GM19452 (cell line): Measurements from ENCODE around the gene ANAPC13.

ENCODE experiments used
- ATAC-seq: cut with Tn5 transposase; IDR thresholded peaks from one replicate; pipeline ENCODE4 v1.9.1; 2021; ENCODE audit not compliant: unreplicated experiment

Gene ANAPC13, protein sequence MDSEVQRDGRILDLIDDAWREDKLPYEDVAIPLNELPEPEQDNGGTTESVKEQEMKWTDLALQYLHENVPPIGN

DNA sequence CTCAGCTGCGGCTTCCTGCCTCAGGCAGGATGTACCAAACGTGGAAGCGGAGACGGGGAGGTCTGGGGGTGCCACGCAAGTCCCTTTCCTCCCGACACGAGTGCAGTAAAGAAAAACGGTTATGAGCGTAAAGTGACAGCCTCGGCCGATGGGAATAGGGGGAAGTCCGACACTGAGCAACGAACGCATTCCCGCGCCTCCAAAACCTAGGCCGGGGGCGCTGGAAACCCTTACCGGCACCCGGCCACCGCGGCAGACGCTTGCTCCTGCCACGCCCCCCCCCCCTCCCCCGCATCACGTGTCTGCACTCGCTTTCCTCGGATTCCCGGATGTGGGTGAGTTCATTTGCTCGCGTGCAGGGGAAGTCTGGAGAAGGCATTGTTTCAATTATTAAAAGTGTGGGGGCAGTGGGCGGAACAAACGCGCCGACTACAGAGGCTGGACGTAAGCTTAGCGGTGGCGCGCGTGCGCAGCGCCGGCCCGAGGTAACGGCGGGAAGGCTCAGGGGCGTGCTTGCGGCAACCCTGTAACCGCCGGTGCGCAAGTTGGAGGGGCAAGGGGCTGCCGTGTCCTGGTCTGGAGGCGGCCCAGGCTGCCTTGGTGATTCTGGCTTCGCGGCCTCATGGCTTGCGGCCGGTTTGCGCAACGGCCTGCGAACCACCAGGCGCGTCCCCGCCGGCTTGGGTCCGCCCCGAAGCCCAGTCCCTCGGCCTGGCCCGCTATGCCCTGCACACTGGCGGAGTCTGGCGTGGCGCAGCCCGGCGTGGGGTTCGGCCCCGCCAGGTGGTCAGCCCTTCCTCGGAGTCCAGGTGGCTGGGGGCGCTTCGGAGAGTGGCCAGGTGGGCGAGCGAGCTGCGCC, at the start of gene ANAPC13, which contains the start of gene CEP63:
TSS of gene ANAPC13 (minus strand) at position 268 of the 859 bp plus-strand sequence. CDS start 3,081 bp downstream, outside the sequence.
TSS of gene CEP63 (plus strand) at position 340 of the 859 bp plus-strand sequence. CDS start 9,264 bp downstream, outside the sequence.
- ATAC-seq: peak; percentile 75

DNA sequence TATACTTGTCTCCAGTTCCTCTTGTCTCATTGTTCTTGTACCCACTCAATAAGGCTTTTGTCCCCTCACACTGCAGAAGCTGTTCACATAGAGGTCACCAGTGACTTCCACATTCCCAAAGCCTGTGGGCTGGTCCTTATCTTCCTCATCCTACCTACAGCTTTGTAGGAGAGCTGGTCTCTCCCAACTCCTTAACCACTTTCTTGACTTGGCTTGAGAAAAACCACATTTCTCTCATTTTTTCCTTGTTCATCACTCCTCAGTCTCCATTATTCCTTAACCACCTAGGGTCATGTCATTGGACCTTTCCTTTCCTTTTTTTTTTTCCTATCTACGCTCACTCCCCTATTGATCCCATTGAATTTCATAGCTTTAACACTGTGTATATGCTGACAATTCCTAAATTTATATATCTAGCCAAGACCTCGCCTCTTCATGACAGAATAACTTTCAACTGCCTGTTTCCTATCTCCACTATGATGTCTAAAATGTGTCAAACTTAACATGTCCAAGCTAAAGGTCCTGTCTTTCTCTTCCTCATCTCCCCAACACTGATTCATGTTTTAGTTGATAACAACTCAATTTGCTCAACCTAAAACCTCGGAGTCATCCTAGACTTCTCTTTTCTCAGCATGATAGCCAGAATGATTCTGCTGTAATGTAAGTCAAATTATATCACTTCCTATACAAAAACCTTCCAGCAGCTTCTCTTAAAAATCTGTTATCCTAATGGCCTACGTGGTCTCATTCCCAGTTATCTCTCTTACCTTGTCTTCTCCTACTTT, 49.6 kb upstream of the ANAPC13 start:
- ATAC-seq: no peak

DNA sequence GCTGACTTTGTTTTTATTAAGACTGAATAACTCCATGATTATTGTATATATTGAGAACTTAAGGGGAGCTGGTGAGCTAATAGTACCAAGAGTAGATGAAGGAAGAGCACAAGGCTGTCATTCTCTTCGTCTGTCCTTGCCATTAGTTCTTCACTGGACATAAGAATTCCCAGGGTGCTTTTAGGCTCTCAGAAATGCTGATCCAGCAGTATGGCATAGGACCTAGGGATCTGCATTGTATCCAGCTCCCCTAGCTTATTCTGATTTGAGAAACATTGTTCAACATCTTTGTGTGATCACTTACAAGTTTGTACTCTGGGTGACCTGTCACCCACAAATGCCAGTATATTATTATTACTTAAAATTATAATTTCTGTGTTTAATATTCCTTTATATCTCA, 47.7 kb upstream of the ANAPC13 start:
- ATAC-seq: no peak

DNA sequence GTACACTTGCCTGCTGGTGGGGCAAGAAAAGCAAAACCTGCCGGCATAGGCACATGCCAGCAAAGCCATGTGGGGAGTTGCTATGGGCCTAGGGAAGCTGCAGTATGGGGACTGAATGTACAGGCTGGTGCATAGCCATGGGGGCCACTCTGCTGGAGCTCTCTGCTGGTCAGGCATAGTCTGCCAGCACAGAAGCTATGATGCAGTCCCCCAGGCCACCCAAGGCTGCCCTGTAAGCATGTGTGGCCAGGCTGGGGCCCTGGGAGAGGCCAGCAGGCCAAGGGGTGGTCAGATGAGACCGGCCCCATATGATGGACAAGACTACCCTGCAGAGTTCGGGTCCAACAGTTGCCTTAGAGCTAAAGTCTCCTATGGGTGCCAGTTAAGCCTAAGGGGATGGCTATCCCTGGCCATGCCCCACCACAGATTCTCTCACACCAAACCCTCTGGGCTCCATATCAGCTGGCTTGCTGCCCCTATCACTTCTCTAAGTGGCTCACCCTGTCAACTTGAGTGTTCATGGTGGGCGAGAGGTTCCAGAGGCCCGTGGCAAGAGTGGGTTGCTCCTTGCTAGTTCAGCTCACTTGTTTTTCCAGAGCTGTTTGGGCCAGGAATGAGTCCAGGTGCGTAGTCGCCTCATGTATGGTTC, 41.9 kb upstream of the ANAPC13 start:
- ATAC-seq: no peak

DNA sequence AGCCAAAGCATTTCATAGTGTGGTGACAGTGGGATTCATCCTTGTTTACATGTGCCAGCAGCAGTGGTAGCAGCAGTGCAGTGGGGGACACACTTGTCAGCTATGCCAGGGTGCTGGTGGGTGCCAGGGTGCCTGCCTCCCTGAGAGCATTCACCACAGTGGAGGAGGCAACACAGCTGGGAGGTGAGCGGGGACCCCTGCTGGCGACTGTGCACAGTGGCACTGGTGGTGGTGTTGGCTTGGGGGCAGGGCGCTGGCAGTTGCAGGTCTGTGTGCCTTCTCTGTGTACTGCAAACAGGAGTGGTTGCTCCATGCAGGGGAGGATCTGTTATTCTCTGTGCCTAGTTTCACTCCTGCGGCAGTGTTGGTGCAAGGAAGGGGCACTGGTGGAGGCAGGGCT, 41.3 kb upstream of the ANAPC13 start:
- ATAC-seq: no peak

DNA sequence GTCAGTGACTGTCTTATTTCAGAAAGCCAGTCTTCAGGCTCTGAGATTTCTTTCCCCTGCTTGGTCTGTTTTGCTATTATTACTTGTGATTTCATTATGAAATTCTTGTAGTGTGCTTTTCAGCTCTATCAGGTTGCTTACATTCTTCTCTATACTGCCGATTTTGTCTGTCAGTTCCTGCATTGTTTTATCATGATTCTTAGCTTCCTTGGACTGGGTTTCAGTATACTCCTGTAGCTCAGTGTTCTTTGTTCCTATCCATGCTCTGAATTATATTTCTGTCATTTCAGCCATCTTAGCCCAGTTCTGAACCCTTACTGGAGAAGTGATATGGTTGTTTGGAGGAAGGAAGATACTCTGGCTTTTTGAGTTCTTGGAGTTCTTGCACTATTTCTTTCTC, 40.5 kb upstream of the ANAPC13 start:
- no peak for ATAC-seq

DNA sequence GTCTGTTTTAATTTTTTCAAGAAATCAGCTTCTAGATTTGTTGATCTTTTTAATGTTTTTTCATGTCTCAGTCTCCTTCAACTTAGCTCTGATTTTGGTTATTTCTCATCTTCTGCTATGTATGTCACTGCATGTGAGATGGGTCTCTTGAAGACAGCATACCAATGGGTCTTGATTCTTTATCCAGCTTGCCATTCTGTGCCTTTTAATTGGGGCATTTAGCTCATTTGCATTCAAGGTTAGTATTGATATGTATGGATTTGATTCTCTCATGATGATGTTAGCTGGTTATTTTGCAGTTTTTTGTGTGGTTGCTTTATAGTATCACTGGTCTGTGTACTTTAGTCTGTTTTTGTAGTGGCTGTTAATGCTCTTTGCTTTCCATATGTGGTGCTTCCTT, 39.5 kb upstream of the ANAPC13 start:
- ATAC-seq: no peak

DNA sequence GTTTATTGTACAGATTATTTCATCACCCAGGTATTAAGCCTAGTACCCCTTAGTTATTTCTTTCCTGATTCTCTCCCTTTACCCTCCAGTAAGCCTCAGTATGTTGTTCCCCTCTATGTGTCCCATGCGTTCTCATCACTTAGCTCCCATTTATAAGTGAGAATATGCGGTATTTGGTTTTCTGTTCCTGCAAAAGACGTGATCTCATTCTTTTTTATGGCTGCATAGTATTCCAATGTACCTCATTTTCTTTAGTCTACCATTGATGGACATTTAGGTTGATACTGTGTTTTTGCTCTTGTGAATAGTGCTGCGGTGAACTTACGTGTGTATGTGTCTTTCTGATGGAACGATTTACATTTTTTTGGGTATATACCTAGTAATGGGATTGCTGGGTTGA, 36.8 kb upstream of the ANAPC13 start:
- no peak for ATAC-seq

DNA sequence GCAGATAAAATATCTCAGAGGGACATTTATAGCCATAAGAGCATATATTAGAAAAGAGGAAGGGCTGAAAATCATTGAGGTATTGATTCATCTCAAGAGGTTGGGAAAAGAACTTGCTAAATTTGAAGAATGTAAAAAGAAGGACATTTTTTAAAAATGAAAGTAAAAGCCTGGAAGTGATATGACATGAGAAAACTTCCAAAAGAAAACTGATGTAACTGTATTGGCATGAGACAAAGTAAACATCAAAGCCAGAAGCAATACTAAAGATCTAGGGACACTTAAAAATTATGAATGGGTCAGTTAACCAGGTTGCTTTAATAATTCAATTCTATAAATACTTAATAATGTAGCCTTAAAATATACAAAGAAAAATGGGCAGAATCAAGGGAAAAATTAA, 32.0 kb upstream of the ANAPC13 start:
- no peak for ATAC-seq

DNA sequence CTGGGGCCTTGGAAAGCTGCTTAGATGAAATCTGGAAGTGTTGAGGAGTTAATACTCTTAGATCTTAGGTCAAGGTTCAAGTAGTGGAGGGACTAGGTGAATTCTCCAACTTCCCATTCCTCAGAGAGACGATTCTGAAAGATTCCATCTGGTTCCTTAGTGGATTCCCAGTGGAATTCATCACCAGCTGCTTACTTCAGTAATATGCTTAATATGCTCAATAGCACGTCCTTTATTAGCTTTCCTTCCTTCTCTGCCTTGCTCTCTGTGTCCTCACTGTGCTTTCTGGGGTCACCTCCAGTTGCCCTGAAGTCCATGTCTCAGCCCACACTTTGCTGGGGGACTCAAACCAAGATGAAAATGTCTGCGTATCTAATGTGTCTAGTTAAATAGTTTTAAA, 31.1 kb upstream of the ANAPC13 start:
- ATAC-seq: no peak

DNA sequence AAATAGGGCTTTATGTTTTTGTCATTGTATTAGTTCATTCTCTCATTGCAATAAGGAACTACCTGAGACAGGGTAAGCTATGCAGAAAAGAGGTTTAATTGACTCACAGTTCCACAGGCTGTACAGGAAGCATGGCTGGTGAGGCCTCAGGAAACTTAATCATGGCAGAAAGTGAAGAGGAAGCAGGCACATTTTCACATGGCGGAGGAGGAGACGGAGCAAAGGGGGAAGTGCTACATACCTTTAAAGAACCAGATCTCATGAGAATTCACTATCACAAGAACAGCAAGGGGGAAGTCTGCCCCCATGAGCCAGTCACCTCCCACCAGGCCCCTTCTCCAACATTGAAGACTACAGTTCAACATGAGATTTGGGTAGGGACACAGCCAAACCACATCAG, 25.7 kb upstream of the ANAPC13 start:
- ATAC-seq: no peak

DNA sequence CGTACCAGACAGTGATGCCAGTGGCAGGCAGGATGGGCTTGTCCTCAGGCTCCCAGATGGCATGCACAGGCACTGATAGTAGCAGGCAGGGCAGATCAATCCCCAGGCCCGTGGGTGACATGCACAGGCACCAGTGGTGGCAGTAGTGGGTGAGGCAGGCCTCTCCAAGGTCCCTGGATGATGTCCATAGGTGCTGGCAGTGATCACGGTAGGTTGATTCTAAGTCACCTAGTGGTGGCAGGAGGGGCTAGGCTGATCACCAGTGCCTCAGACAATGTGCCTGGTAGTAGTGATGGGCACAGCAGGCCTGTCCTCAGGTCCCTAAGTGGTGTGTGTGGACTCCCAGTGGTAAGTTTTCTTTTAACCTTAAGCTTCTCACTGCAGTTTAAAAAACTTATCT, 19.7 kb upstream of the ANAPC13 start:
- ATAC-seq: no peak

DNA sequence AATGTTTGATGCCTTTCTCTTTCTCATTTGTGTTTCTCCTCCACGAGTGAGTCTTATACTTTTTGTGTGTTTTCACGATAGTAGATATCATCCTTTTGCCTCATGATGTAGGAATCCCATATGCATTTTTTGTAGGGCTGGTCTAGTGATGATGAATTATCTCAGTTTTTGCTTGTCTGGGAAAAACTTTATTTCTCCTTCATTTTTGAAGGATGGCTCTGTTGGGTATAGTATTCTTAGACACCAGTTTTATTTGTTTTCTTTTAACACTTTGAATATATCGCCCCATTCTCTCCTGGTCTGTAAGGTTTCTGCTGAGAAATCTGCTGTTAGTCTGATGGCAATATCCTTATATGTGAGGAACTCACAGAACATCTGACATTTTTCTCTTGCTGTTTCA, 18.3 kb upstream of the ANAPC13 start:
- ATAC-seq: no peak

DNA sequence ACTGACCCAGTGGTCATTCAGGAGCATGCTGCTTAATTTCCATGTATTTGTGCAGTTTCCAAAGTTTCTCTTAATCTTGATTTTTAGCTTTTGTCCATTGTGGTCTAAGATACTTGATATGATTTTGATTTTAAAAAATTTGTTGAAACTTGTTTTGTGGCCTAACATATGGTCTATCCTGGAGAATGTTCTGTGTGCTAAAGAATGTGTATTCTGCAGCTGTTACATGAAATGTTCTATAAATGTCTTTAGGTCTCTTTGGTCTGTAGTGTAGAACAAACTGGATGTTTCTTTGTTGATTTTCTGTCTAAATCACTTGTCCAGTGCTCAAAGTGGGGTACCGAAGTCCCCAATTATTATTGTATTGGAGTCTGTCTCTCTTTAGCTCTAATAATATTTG, 17.5 kb upstream of the ANAPC13 start:
- no peak for ATAC-seq

DNA sequence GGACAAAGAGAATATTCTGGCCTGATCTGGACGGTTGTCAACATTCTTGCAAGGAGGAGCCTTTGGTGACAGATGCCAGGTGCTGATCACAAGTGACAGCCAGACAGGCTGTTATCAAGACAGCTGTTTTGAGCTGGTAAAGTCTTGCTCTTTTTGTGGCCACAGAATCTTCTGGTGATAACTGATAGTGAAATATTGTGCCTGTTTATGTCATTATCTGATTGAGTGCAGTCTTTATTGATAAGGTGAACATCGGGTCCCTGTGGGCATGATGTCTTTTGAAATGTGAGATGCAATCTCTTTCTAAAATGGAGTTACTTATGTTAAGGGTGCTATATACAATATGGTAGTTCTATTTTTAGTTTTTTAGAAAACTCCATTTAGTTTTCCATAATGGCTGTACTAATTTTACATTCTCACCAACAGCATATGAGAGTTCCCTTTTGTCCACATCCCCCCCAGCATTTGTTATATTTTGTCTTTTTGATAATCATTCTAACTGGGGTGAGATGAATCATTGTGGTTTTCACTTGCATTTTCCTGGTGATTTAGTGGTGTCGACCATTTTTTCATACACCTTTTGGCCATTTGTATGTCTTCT, 10.8 kb upstream of the ANAPC13 start:
- no peak for ATAC-seq

DNA sequence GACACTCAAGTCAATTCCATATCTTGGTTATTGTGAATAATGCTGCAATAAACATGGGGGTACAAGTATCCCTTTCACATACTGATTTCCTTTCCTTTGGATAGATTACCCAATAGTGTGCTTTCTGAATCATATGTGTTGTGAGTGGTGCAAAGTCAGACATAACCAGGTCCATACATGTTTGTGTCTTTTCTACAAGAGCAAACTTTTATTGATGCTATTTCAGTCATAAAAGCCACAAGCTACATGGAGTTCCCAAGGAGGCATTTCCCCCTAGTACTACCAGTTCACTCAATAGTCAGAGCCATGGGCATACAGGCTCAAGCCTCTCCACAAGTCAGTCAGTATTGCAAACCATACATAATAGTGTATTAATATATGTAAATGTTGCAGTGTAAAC, 10.2 kb upstream of the ANAPC13 start:
- no peak for ATAC-seq

DNA sequence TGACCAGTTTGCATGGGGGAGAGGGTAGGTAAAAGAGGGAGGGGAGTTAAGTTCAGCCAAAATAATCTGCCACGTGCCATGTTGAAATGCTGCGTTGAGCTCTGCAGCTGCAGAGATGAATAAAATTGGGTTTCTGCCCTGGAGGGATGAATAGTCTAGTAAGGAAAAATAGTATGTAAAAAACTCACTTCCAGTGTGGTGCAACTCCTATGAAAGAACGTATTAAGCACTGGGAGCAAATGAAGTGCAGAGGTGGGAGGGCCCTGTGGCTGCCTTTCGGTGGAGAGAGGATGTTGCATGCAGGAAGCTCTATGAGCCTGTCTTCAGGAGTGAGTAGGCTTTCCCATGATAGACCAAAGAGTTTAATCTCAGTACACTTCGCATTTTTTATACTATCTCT, 8.7 kb upstream of the ANAPC13 start:
- ATAC-seq: no peak

DNA sequence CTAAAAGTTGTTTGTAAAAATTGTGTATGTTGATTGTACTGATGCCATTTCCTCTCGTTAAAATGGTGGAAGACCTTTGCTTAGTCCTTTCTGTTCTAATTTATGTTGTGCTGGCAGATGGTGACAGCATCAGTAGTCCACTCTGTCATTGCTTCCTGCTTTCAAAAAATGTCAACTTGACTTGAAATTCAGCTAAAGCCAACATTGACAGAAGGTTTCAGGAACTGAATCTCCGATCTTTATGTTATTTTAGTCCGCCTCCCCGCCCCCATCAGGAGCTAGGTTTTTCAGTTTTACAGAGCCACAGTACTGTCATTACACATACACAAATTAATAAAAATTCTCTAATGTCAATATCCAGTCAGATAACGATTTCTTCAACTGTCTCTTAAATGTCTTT, 1.6 kb upstream of the ANAPC13 start:
- ATAC-seq: no peak

DNA sequence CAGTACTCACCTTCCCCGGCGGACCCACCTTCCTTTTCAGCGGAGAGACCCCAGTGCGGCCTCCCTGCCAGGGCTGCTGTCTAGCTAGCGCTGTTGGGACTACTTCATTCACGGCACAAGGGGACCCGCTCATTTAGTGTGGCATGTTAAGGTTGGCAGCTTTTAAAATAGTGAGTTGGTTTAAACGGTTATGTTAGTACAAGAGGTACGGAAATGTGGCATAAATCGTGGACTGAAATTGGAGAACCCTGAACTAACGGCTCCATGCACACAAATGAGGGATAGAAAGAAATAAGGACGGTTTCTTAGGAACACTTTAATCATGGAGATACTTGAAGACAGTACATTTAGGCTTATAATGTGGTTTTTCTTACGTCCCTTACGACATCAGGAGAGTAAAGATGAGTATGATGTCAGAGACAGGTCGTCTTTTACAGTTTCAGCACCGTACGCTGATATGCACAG, 824 bp upstream of the ANAPC13 start:
- ATAC-seq: peak; percentile 7

DNA sequence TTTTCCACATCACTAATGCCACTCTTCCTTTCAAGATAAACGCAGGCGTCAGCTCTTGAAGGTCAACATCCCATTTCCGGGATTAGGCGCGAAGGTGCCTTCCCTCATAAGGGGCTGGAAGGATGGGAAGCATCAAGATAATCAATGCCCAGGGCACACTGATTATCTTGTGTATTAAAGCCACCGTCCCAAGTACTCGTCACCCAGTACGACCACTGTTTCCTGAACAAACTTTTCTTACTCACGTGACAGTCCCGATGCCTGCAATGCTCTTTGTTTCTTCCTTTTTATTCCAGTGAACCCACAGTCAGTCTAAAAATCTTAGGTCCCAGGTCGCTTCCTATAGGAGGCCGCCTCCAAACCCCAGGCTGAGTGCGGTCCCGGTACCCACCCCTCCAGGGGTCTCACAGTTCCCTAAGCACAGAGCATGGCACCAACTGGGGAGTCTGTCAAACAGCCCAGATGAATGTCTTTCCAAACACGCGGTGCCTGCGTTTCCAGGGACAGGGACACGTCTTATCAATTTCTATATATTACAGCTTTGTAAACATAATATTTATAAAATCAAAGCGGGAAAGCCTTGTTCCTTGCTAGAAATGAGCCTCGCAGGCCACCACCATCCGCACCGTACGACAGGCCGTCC, 589 bp downstream of the ANAPC13 start:
- ATAC-seq: peak; percentile 2
